AG09319 (cell line): ENCODE measurements around the gene AGPS.

Source experiments
- DNase-seq: peaks from one replicate; pipeline ENCODE4 v3.0.0-alpha.2; 2010; ENCODE audit warnings: low read depth; ENCODE audit errors: extremely low read depth
- TF ChIP-seq, protein P1 (sequence below): IDR thresholded peaks from 2 replicates; pipeline ENCODE4 v1.5.1; 2011; ENCODE audit warnings: low read depth, mild to moderate bottlenecking, inconsistent platforms, low read length, moderate library complexity

The AGPS gene

DNA sequence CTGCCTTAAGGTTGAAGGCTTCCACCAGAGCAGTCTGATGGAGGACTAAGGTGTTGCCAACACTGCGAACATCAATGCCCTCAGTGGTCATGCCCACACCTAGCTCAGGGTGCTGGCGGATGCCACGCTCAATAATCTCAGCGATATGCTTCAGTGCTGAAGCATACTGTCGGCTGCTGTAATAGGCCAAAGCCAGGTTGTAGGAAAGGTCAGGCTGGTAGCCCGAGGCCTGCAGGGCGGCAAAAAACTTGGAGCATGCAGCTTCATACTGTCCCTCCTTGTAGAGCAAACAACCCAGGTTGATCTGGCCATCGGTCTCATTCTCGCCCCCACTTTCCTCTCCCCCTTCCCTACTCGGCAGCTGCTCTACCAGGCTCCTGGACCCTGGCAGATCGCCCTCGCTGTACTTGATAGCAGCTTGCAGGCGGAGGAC is 159.4 kb downstream of the AGPS start:
- TF ChIP-seq, protein P1, sequence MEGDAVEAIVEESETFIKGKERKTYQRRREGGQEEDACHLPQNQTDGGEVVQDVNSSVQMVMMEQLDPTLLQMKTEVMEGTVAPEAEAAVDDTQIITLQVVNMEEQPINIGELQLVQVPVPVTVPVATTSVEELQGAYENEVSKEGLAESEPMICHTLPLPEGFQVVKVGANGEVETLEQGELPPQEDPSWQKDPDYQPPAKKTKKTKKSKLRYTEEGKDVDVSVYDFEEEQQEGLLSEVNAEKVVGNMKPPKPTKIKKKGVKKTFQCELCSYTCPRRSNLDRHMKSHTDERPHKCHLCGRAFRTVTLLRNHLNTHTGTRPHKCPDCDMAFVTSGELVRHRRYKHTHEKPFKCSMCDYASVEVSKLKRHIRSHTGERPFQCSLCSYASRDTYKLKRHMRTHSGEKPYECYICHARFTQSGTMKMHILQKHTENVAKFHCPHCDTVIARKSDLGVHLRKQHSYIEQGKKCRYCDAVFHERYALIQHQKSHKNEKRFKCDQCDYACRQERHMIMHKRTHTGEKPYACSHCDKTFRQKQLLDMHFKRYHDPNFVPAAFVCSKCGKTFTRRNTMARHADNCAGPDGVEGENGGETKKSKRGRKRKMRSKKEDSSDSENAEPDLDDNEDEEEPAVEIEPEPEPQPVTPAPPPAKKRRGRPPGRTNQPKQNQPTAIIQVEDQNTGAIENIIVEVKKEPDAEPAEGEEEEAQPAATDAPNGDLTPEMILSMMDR, result no peak
- DNase-seq, result no peak

DNA sequence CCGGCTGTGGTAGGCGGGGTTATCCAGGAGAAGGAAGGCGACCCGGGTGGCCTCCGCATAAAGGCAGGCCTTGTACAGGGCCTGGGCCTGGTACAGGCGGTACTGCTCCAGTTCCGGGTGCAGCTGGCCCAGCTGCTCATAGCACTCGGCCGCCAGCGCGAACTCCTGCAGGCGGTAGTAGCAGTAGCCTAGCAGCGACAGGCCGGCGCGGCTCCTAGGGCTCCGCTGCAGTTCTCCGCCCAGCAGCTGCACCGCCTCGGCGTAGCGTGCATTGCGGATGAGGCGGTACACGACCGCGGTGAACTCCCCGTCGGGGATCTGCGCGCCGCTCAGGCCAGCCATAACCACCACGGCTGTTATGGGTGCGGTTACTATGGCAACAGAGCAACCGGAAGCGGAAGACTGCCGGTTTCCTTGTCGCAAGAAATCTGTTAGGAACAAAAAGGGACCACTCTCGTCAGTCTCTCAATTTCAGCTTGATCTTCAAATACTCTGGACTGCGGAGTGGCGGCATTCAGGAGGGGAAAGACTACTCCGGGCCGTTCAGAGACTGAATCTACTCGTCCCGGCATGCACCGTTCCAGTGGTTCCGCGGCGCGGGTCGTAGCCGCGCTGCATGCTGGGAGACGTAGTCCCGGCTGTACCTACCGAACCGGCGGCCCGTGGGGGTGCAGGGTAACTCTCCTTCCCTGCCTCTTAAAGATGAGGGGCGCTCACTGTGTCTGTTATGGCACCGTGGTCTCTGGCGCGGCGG is 160.0 kb downstream of the AGPS start:
- peak; percentile 54 for DNase-seq
- TF ChIP-seq, protein P1, result no peak

DNA sequence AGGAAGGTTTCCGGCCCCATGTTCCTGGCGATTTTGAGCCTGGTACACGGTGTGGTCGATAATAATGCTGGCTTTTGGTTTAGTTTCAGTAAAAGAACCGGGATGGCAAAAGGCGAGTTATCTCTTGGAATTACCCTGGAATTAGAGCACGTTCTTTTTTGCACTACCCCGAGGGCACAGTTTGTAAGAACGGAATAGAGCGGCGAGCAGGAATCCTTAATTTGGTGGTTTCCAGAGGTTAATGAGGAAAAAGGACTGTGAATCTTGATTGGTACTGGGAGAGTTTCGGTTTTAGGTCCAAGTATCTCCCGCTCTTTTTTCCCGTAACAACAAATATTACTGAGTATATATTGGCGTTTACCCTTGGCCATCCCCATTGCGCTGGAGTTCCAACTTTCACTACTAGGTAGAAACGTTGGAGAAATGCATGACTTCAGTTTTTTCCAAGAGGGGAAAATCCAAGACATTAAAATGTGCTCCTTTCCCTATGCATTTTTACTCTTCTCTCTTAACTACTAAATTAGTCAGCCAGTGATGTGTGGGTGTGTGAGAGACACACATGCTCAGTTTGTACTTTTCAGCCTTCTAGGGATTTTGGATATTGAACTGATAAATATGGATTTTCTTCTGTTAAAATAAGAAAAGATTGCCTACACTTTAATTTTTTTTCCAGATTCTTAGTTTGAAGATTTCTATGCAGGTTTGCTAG is 160.8 kb downstream of the AGPS start:
- TF ChIP-seq, protein P1, result no peak
- no peak for DNase-seq

DNA sequence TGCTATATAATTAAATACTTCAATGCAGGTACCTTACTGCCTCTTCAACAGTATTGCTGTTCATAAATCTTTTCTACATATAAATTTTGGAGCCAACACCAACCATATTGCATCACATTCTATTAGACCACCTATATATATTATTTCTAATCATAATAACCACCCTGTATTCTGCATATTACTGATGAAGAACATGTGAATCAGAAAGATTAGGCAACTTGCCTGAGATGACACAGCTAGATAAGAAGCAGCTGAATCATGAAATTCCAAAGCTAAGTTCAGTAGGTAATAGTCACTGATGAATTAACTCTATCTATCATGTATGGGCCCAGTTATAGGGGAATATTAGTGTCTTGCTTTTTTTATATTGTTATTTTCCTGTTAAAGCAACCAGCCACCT is 161.8 kb downstream of the AGPS start:
- DNase-seq, result no peak
- TF ChIP-seq, protein P1, result no peak

DNA sequence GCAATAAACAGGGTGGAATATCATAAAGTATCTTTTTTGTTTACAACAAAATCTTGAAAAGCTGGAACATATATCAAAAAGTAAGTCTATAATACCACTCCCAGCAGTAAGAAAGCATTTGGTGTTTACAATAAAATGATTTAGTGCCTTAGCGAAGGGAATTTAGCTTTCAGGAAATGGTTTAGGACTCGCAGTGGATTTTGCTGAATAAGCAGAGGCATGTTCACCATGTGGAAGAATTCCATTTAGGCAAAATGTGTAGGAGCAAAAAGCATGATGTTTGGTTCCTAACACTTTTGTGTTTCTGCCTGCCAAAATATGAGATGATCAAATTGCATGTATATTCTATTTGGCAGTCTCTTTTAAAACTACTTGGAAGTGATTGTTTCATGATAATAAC is 163.6 kb downstream of the AGPS start:
- no peak for DNase-seq

DNA sequence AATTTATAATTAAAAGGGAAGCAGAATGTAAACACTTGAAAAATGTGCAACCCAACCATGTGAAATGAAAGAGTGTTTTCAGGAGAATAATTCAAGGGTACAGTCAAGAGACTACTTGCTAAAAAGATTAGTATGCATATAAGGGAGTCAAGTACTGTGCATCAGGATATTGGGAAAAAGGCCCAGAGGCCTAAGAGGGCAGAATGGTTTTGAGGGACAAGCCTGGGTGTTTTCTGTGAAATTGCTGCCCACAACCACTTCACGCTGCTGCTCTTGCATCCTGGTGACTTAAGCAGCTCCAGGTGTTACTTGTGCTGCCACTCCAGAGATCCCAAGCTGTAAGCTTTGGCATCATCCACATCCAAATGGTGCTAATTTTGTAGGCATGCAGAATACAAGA is 165.2 kb downstream of the AGPS start:
- no peak for DNase-seq

More for the DNA sequence above, 163.6 kb downstream of the AGPS start:
- TF ChIP-seq, protein P1, result no peak

More for the DNA sequence above, 165.2 kb downstream of the AGPS start:
- TF ChIP-seq, protein P1, result no peak
